HG02610 (cell line): ENCODE measurements around the gene TBX2.
"Not testable (repeated sequence)": the region's sequence is repeated elsewhere in the genome, so short reads cannot be mapped to it uniquely, and the experiment has no call there.

Experiments
- ATAC-seq: cut with Tn5 transposase; IDR thresholded peaks from one replicate; pipeline ENCODE4 v1.9.1; 2021; ENCODE audit warnings: mild to moderate bottlenecking, moderate library complexity; ENCODE audit not compliant: unreplicated experiment

TBX2 gene

GRCh38 chr17:61399131-61400065 lies at the start of gene TBX2:
TSS of gene TBX2 (plus strand) at chr17:61399843. CDS start at chr17:61400177, 334 bp downstream.
- ATAC-seq = no peak

GRCh38 chr17:61351745-61352407 lies 47.8 kb upstream of the TBX2 start:
- ATAC-seq = no peak

- no peak for ATAC-seq
Observed at GRCh38 chr17:61352408-61352770, 47.3 kb upstream of the TBX2 start.

GRCh38 chr17:61352781-61353491 lies 46.7 kb upstream of the TBX2 start:
- no peak for ATAC-seq

GRCh38 chr17:61353615-61354014 lies 46.0 kb upstream of the TBX2 start:
- ATAC-seq = no peak

- ATAC-seq = no peak
Observed at GRCh38 chr17:61354895-61355874, 44.5 kb upstream of the TBX2 start.

- ATAC-seq = not testable (repeated sequence)
Observed at GRCh38 chr17:61357061-61357460, 42.6 kb upstream of the TBX2 start.

GRCh38 chr17:61359513-61359912 lies 40.1 kb upstream of the TBX2 start:
- not testable (repeated sequence) for ATAC-seq

GRCh38 chr17:61360318-61360943 lies 39.2 kb upstream of the TBX2 start:
- ATAC-seq = no peak

- ATAC-seq = no peak
Observed at GRCh38 chr17:61361084-61361483, 38.6 kb upstream of the TBX2 start.

- no peak for ATAC-seq
Observed at GRCh38 chr17:61362396-61362795, 37.2 kb upstream of the TBX2 start.

- ATAC-seq = no peak
Observed at GRCh38 chr17:61362852-61363600, 36.6 kb upstream of the TBX2 start.

GRCh38 chr17:61363601-61364462 lies 35.8 kb upstream of the TBX2 start:
- no peak for ATAC-seq

- no peak for ATAC-seq
Observed at GRCh38 chr17:61364463-61364846, 35.2 kb upstream of the TBX2 start.

- ATAC-seq = no peak
Observed at GRCh38 chr17:61366076-61366714, 33.4 kb upstream of the TBX2 start.

GRCh38 chr17:61366715-61367413 lies 32.8 kb upstream of the TBX2 start:
- no peak for ATAC-seq
